Dendritic cell treated with granulocyte-macrophage colony-stimulating factor and Interleukin-4, amounts not matched to agents 40 ng/mL and 50 ng/mL, for 4 days (primary cell): ENCODE data around the gene MYO1E.
"Not testable (repeated sequence)": the region's sequence is repeated elsewhere in the genome, so short reads cannot be mapped to it uniquely, and the experiment has no call there.

ENCODE experiments used
- H3K27ac Mint-ChIP-seq: one replicate; pipeline ENCODE4 v1.8.0; 2022; ENCODE audit warnings: mild to moderate bottlenecking, mixed read lengths
- H3K27me3 Mint-ChIP-seq: one replicate; pipeline ENCODE4 v1.8.0; 2022; ENCODE audit warnings: mild to moderate bottlenecking, mixed read lengths
- H3K36me3 Mint-ChIP-seq: one replicate; pipeline ENCODE4 v1.8.0; 2022; ENCODE audit warnings: low read depth, mixed read lengths
- H3K4me1 Mint-ChIP-seq: one replicate; pipeline ENCODE4 v1.8.0; 2022; ENCODE audit warnings: low read depth, mixed read lengths
- H3K4me3 Mint-ChIP-seq: one replicate; pipeline ENCODE4 v1.8.0; 2022; ENCODE audit warnings: mild to moderate bottlenecking, moderate library complexity, mixed read lengths
- H3K9me3 Mint-ChIP-seq: one replicate; pipeline ENCODE4 v1.8.0; 2022; ENCODE audit warnings: mixed read lengths
- intact Hi-C: fragments of 100-400 bp; cut with micrococcal nuclease; formaldehyde crosslinking; loops from one replicate; pipeline ENCODE4 v1.15.0; 2022

The MYO1E gene

DNA sequence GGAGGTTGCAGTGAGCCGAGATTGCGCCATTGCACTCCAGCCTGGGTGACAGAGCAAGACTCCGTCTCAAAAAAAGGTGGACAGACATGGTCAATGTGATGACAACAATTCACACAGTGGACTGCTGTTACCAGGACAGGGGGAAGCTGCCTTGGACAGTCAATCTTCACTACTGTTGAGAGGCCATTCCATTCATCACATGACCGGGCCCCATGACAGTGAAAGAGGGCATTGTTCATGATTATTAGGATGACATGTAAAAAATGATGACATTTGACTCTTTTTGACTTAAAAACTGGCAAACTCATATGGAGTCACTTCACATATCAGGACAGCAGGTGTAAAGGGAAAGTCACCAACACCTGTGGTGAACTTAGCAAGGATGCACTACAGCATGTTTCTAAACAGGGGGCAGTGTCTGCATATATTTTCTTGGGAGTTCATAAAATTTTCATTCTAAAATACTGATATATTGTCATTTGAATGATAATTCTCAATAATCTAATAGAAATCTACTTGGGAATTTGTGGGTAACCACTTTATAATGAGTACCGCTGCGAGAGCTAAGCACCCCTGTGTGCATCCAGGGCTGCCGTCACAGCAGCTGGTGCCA lies 200.3 kb downstream of the MYO1E start:
- Mint-ChIP-seq H3K9me3 (no peaks in the 10 kb centered on the region), H3K27ac (peak overlapping the region; percentile 96), H3K4me3 (no peak overlapping the region), H3K27me3 (no peaks in the 10 kb centered on the region), H3K36me3 (peaks cover 74% of the 10 kb centered on the region), H3K4me1 (peaks cover 79% of the 10 kb centered on the region)
- intact Hi-C loops: loop anchor here (10.0 kb wide), 1 partner anchor 202 kb away; the partner anchor contains the start of gene MYO1E

DNA sequence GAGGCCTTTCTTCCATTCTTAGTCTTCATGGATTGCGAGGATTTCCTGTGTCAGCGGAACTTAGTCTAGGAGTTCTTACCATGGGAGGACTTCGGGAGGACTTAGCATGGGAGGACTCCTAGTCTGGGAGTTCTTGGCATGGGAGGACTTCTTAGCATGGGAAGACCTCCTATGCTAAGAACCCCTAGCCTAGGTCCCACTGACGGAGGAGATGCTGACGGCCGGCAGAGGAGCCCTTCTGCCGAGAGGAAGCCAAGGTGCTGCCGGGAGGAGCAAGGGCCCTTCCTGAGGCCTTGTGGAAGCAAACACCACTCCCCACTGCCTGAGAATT lies 201.6 kb downstream of the MYO1E start:
- no peaks in the 10 kb centered on the region for H3K9me3 Mint-ChIP-seq
- peak overlapping the region; percentile 96 for H3K27ac Mint-ChIP-seq
- H3K36me3 Mint-ChIP-seq: peaks cover 78% of the 10 kb centered on the region
- peaks cover 81% of the 10 kb centered on the region for H3K4me1 Mint-ChIP-seq
- intact Hi-C loops: loop anchor here (10.0 kb wide), 1 partner anchor 204 kb away; the partner anchor contains the start of gene MYO1E
- H3K4me3 Mint-ChIP-seq: no peak overlapping the region
- no peaks in the 10 kb centered on the region for H3K27me3 Mint-ChIP-seq

DNA sequence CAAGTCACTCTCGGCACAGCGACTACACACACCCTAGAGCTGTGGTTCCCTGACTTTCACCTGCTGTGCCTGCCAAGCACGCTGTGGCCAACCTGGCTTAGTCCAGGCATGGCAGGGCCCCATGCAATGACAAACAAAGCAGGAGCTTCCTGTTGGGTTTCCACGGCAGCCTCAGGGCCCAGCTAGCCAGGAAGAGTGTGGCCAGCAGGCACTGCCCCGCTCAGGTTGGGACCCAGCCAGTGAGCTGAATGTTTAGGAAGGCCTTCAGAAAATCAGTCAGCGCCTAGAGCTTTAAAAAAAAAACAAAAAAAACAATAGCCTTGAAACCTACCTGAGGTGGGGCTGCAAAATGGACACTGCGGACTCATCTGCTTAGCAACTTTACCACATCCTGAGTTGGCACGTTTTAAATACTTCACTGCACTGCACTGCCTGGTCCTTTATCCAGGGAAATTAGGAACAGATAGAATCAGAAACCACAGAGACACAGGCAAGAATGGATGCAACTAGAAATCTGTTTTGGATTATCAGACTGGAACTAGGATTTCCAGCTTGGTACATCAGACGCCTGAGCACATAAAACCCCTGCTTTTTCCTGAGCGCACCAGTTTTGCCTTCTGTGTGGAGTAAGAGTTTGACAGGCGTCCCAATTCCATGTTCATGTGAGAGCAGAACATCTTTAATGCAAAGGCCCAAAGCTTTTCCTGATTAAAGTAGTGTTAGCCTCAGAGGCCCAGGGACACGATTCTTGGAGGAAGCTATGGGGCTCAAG lies 202.2 kb downstream of the MYO1E start:
- Mint-ChIP-seq H3K9me3 (no peaks in the 10 kb centered on the region), H3K27ac (peak overlapping the region; percentile 96), H3K27me3 (no peaks in the 10 kb centered on the region), H3K4me1 (peaks cover 81% of the 10 kb centered on the region), H3K36me3 (peaks cover 78% of the 10 kb centered on the region), H3K4me3 (no peak overlapping the region)
- intact Hi-C loops: loop anchor here (10.0 kb wide), 1 partner anchor 204 kb away; the partner anchor contains the start of gene MYO1E

DNA sequence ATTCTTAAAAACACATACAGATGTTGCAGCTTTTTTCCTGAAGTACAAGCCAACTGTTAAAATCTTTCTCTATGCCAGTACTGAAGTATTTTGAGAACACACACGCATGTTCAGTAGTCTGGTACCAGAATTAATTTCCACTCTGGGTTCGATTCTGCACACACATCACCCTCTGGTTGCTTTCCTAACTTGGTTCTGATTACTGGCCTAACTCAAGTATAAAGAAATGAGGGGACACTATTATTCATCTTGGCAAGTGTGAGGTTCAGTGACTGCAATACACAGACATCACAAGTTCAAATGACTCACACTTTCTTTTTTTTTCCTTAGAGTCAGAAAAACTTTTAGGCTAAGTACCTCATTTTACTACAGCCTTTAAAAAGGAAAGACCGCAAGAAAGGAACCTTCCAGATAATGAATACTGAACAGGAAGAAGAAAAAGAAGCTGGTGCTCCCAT lies 203.4 kb downstream of the MYO1E start:
- H3K4me1 Mint-ChIP-seq: peaks cover 72% of the 10 kb centered on the region
- no peaks in the 10 kb centered on the region for H3K27me3 Mint-ChIP-seq
- H3K27ac Mint-ChIP-seq: peak overlapping the region; percentile 96
- H3K4me3 Mint-ChIP-seq: peak overlapping the region; percentile 24
- intact Hi-C loops: no loop called here
- no peaks in the 10 kb centered on the region for H3K9me3 Mint-ChIP-seq
- peaks cover 86% of the 10 kb centered on the region for H3K36me3 Mint-ChIP-seq

DNA sequence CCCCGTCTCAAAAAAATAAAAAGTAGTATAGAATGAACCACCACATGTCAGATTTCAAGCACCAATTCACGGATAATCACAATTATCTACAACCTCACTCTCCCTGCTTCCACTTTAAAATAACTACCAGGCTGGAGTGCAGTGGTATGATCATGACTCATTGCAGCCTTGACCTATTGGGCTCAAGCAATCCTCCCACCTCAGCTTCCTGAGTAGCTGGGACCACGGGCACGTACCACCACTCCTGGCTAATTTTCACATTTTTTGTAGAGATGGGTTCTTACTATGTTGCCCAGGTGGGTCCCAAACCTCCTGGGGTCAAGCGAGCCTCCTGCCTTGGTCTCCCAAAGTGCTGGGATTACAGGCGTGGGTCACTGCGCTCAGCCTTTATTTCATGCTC lies 204.1 kb downstream of the MYO1E start:
- Mint-ChIP-seq H3K36me3 (peaks cover 86% of the 10 kb centered on the region), H3K27ac (peak overlapping the region; percentile 96), H3K9me3 (no peaks in the 10 kb centered on the region), H3K4me3 (no peak overlapping the region), H3K27me3 (no peaks in the 10 kb centered on the region), H3K4me1 (peaks cover 65% of the 10 kb centered on the region)
- intact Hi-C loops: no loop called here

DNA sequence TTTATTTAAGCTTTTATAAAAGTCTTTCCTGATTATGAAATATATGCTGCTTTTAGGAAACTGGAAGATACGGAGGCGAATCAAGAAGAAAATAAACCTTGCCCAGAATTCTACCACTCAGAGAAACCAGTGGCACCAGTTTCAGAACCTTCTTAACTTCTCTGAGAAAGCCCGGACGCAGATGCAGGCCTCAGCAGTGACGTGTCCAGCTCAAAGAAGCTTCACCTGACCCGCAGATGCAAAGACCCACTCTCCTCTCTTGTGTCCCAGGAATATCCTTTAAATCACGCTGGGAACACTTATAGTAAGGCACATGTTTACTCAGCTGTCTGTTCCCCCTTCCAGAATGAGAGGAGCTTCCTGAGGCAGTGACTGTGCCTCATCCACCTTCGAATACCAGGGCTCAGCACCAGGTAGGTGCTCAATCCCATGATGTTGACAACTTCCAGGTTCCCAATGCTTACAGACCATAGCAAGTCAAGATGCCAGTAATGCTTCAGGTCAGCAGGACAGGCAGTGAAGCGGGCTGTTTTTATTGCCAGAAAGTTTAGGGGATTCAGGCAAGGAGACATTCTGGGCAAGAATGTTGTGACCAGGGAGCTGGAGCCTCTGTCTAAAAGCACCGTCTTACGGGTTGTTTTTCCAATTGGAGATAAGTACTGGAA lies 205.9 kb downstream of the MYO1E start:
- Mint-ChIP-seq H3K27ac (peak overlapping the region; percentile 78), H3K4me3 (no peak overlapping the region)

DNA sequence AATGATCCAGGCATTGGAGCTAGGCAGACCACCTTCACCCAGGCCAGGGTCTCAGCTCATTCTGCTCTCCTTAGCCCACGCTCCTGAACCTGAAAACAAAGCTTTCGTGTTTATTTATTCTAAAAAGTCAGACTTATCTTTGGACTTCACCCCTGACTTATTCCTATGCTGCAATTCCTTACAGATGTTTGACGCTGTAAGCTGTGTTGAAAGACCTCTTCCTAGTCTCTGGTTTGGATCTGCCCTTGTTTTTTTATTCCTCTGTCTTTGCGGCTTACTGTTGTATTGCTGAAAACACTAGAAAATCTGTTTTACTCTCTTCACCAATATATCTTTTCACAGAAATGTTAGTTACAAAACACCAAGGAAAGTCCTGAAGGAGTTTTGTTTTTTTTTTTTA lies 206.5 kb downstream of the MYO1E start:
- intact Hi-C loops: no loop called here
- H3K36me3 Mint-ChIP-seq: peaks cover 81% of the 10 kb centered on the region
- peaks cover 56% of the 10 kb centered on the region for H3K4me1 Mint-ChIP-seq
- no peaks in the 10 kb centered on the region for H3K9me3 Mint-ChIP-seq
- no peaks in the 10 kb centered on the region for H3K27me3 Mint-ChIP-seq
- H3K4me3 Mint-ChIP-seq: no peak overlapping the region
- H3K27ac Mint-ChIP-seq: peak overlapping the region; percentile 78

More for the DNA sequence above, 205.9 kb downstream of the MYO1E start:
- peaks cover 62% of the 10 kb centered on the region for H3K4me1 Mint-ChIP-seq
- peaks cover 82% of the 10 kb centered on the region for H3K36me3 Mint-ChIP-seq
- H3K9me3 Mint-ChIP-seq: no peaks in the 10 kb centered on the region
- intact Hi-C loops: no loop called here
- no peaks in the 10 kb centered on the region for H3K27me3 Mint-ChIP-seq

DNA sequence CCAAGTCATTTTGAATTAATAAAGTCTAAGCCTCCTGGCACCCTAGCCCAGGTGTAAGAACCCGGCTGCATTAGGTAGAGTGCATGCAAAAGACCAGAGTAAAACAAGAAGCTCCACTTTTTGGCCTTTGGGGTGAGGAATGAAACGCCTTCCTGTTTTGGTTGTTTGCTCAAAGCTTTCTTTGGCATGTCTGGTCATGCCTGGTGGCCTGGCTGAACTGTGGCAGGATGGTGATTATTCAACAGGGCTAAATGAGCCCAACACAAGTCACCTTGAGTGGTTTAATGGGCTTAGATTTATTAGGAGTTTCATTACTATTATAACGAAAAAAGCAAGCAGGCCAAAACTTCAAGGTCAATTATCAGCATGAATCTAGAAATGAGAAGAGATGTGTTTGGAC lies 206.9 kb downstream of the MYO1E start:
- Mint-ChIP-seq H3K27me3 (no peaks in the 10 kb centered on the region), H3K36me3 (peaks cover 81% of the 10 kb centered on the region), H3K4me1 (peaks cover 51% of the 10 kb centered on the region), H3K27ac (peak overlapping the region; percentile 78), H3K9me3 (no peaks in the 10 kb centered on the region), H3K4me3 (no peak overlapping the region)
- intact Hi-C loops: no loop called here

DNA sequence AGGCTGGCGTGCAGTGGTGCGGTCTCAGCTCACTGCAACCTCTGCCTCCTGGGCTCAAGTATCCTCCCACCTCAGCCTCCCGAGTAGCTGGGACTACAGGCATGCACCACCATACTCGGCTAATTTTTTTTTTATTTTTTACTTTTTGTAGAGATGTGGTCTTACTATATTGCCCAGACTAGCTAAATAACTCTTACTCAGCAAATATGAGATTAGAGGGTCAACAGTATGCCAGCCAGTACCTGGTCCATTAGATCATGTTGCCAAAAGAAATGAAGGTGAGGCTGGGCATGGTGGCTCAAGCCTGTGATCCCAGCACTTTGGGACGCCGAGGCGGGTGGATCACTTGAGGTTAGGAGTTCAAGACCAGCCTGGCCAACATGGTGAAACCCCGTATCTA lies 210.6 kb downstream of the MYO1E start:
- H3K27ac Mint-ChIP-seq, H3K9me3 Mint-ChIP-seq, H3K4me3 Mint-ChIP-seq, H3K27me3 Mint-ChIP-seq: not testable (repeated sequence)
- Mint-ChIP-seq H3K4me1 (peaks cover 31% of the 10 kb centered on the region), H3K36me3 (peaks cover 95% of the 10 kb centered on the region)
- intact Hi-C loops: loop anchor here (5.0 kb wide), 1 partner anchor 330 kb away; no protein-coding TSS in a partner anchor

DNA sequence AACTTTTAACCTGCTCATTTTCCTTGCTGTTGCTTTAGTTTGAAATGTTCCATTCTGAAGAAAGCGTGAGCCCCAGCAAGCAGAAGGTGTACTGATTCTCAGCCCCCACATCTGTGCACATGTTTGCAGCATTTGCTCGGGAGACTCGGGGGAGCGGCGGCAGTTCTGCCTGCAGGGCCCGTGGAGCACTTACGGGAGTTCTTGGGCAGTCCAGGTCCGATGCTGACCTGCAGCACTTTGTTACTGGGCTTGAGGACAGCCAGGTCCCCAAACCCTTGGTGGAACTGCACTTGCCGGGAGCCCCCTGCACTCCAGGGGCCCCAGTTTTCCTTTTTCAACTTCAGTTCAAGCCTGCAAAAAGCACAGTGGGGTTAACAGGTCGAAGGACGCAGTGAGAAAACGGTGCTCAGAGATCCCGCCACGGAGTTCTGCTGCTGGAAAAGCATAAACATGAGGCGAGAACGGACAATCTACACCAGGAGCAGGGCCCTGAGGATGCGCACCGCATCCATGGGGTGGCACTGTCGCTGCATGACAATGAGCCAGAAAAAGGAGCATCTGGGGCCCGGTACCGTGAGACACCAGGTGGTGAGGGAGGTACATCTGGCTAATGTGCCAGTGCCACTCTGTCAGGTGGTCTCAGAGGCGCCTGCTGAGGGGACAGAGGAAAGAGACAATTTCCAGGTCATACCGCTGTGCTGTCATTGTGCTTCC lies 211.6 kb downstream of the MYO1E start:
- intact Hi-C loops: loop anchor here (5.0 kb wide), 1 partner anchor 331 kb away; no protein-coding TSS in a partner anchor
- no peak overlapping the region for H3K27ac Mint-ChIP-seq

DNA sequence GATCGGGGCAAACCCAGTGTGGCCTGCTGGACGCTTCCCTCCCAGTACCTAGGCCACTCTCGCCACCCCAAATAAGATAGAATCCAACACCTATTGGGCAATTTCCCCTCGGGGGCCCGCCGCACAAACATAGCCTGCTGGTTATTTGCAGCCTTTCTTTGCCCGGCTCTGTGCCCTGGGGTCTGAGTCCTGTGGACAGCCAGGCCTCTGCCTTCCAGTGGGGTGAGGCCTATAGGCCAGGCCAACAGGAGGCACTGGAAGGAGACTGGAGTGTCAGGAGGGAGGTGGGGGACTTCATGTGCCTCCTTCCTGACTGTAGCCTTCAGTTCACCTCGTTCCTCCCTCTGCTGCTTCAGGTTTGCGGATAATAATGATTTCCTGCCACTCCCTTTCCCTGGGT lies 213.5 kb downstream of the MYO1E start:
- peak overlapping the region; percentile 13 for H3K27ac Mint-ChIP-seq
- no peaks in the 10 kb centered on the region for H3K27me3 Mint-ChIP-seq
- H3K4me3 Mint-ChIP-seq: no peak overlapping the region
- H3K9me3 Mint-ChIP-seq: no peaks in the 10 kb centered on the region
- H3K36me3 Mint-ChIP-seq: peaks cover 95% of the 10 kb centered on the region
- intact Hi-C loops: loop anchor here (5.0 kb wide), 1 partner anchor 48 kb away; the partner anchor contains the start of gene LDHAL6B
- peaks cover 12% of the 10 kb centered on the region for H3K4me1 Mint-ChIP-seq

More for the DNA sequence above, 211.6 kb downstream of the MYO1E start:
- Mint-ChIP-seq H3K4me1 (peaks cover 21% of the 10 kb centered on the region), H3K27me3 (no peaks in the 10 kb centered on the region), H3K9me3 (no peaks in the 10 kb centered on the region), H3K4me3 (no peak overlapping the region), H3K36me3 (peaks cover 95% of the 10 kb centered on the region)

DNA sequence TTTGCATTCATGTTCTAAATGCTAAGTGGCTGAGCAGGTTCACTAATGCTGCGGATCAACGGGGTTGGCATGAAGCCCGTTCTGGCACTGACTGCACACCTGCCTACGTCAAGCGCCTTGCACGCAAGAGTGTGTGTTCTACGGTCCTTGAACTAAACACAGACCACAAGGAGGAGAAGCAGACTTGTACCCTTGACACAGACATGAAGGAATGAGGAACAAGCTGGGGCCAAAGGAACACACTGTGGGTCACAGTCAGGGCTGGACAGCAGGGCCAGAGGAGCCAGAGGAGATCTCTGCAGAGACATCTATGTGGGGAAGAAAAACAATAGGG lies 214.0 kb downstream of the MYO1E start:
- peak overlapping the region; percentile 13 for H3K27ac Mint-ChIP-seq
- H3K4me1 Mint-ChIP-seq: peaks cover 12% of the 10 kb centered on the region
- intact Hi-C loops: loop anchor here (5.0 kb wide), 1 partner anchor 49 kb away; the partner anchor contains the start of gene LDHAL6B
- H3K36me3 Mint-ChIP-seq: peaks cover 95% of the 10 kb centered on the region
- no peak overlapping the region for H3K4me3 Mint-ChIP-seq
- no peaks in the 10 kb centered on the region for H3K9me3 Mint-ChIP-seq
- H3K27me3 Mint-ChIP-seq: no peaks in the 10 kb centered on the region

DNA sequence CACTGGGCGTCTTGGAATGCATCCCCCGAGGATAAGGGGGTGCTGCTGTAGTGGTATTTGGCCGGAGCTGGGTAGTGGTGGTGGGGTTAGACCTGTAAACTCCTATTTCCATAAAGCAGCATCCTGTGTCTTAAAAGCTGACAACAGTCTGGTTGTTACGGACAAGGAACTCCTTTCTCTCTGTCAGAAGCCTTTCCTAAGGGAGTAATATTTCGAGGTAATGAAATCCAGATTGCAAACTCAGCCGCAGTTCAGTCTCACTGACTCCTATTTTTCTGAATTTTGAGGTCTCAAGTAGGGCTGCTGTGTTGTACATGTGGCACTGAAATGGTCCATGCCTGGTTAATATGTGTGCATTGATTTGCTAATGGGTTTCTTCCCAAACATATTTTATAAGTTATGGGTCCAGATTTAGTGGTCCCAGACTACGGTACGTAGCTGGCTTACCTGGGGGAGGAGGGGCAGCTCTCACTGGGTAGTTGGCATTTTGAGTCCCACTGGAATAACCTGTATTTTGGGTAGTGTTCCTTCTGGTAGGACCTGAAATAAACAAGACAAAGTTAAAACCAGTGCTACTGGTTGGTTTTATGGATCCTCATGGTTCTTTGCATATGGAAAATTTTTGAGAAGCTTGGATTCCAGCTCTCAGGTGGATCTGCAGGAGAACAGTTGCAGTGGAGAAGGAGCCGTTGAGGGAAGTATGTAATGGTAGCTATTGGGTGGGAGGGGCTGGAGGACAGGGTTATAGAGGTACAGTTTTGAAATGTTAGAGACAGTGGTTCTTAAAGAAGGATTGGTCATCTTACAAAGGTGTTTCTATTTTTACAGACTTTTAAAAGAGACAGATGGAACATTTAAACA lies 214.6 kb downstream of the MYO1E start:
- no peaks in the 10 kb centered on the region for H3K9me3 Mint-ChIP-seq
- intact Hi-C loops: loop anchor here (5.0 kb wide), 1 partner anchor 49 kb away; the partner anchor contains the start of gene LDHAL6B
- H3K4me1 Mint-ChIP-seq: peaks cover 12% of the 10 kb centered on the region
- peak overlapping the region; percentile 13 for H3K27ac Mint-ChIP-seq
- peaks cover 96% of the 10 kb centered on the region for H3K36me3 Mint-ChIP-seq
- no peak overlapping the region for H3K4me3 Mint-ChIP-seq
- H3K27me3 Mint-ChIP-seq: no peaks in the 10 kb centered on the region
